ENCODE measurements around the gene MT1H.
"Not testable (repeated sequence)": the region's sequence is repeated elsewhere in the genome, so short reads cannot be mapped to it uniquely, and the experiment has no call there.

The MT1H gene

GRCh38 chr16:56665286-56666261, 4.0 kb upstream of the MT1H start:
- not testable (repeated sequence) for H3K4me3 Mint-ChIP-seq; H3K9me3 Mint-ChIP-seq; ATAC-seq (ENCODE audit: low read depth); H3K27ac Mint-ChIP-seq; H3K36me3 Mint-ChIP-seq; DNase-seq (ENCODE audit: low spot score in 2 of 2)
- H3K27me3 Mint-ChIP-seq: peaks cover 46% of the 10 kb centered on the region
- H3K4me1 Mint-ChIP-seq: peaks cover 26% of the 10 kb centered on the region

DNA sequence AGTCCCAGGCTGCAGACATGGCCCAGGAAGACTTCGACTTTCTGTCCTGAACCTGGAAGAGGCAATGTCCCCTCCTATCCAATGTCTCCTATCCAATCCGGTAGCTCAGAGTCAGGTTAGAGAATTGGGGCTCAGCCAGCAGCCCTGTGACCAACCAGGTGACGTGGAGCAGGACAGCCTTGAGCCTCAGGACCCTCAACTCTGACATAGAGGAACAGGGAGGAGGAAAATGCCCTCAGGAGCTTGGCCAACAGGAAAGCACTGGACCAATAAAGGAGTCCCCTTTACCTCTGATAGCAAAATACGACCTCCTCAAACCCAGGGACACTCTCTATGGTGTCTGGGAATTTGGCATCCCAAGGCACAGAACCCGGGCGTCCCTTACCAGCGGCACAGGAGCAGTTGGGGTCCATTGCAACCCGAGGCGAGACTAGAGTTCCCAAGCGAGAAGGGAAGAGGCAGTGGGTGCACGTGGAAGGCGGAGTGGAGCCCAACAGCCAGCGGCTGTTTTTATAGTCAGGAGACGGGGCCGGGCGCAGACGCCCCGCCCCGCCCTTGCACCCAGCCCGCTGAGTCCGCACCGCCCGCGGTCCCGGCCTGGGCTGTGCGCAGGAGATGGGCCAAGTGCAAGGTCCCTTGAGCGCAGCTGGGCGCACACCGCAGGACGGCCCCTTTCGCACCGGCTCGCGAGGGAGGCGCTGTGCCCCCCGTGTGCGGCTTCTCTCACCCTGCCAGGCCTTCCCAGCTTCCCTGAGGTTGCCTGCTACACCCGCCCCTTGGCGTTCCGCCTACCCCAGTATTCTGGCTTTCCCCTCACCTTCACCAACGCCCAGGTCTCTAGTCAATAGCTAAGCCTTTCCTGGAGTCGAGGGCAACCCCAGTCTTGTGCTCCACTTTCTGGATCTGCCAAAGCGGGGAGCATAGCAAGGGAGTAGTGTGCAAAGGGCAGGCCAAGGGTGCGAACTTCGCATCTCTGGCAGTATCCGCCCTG, 1.7 kb upstream of the MT1H start, which contains the start of gene MT1G:
MT1G (minus strand) TSS at position 485 of the 991 bp plus-strand sequence; CDS start at position 413, 72 bp downstream.
- H3K36me3 Mint-ChIP-seq: peaks cover 2% of the 10 kb centered on the region
- no peaks in the 10 kb centered on the region for H3K9me3 Mint-ChIP-seq
- H3K27ac Mint-ChIP-seq: no peak within 1 kb of the TSS
- ATAC-seq (ENCODE audit: low read depth) (no peak), DNase-seq (ENCODE audit: low spot score in 2 of 2) (no peak)
- H3K27me3 Mint-ChIP-seq: peaks cover 40% of the 10 kb centered on the region
- peaks cover 20% of the 10 kb centered on the region for H3K4me1 Mint-ChIP-seq
- no peak within 1 kb of the TSS for H3K4me3 Mint-ChIP-seq

- H3K9me3 Mint-ChIP-seq: no peaks in the 10 kb centered on the region
- no peak overlapping the region for H3K27ac Mint-ChIP-seq
- H3K36me3 Mint-ChIP-seq: no peaks in the 10 kb centered on the region
- peaks cover 37% of the 10 kb centered on the region for H3K27me3 Mint-ChIP-seq
- ATAC-seq (ENCODE audit: low read depth) (peak; percentile 6), DNase-seq (ENCODE audit: low spot score in 2 of 2) (no peak)
- H3K4me3 Mint-ChIP-seq: peak overlapping the region; percentile 8
- peaks cover 15% of the 10 kb centered on the region for H3K4me1 Mint-ChIP-seq
Observed at GRCh38 chr16:56669840-56670619, 416 bp downstream of the MT1H start.

GRCh38 chr16:56670620-56670934, 963 bp downstream of the MT1H start:
- no peak overlapping the region for H3K27ac Mint-ChIP-seq
- no peak overlapping the region for H3K4me3 Mint-ChIP-seq
- ATAC-seq (ENCODE audit: low read depth): no peak
- DNase-seq (ENCODE audit: low spot score in 2 of 2): no peak
- H3K36me3 Mint-ChIP-seq: no peaks in the 10 kb centered on the region
- H3K9me3 Mint-ChIP-seq: no peaks in the 10 kb centered on the region
- H3K27me3 Mint-ChIP-seq: peaks cover 36% of the 10 kb centered on the region
- H3K4me1 Mint-ChIP-seq: peaks cover 19% of the 10 kb centered on the region

- peaks cover 21% of the 10 kb centered on the region for H3K4me1 Mint-ChIP-seq
- peaks cover 39% of the 10 kb centered on the region for H3K27me3 Mint-ChIP-seq
Observed at GRCh38 chr16:56671691-56672090, 2.1 kb downstream of the MT1H start.

GRCh38 chr16:56672171-56672570, 2.6 kb downstream of the MT1H start:
- DNase-seq (ENCODE audit: low spot score in 2 of 2); H3K4me3 Mint-ChIP-seq; H3K36me3 Mint-ChIP-seq; H3K9me3 Mint-ChIP-seq; H3K27ac Mint-ChIP-seq; ATAC-seq (ENCODE audit: low read depth): not testable (repeated sequence)
- peaks cover 21% of the 10 kb centered on the region for H3K4me1 Mint-ChIP-seq
- peaks cover 39% of the 10 kb centered on the region for H3K27me3 Mint-ChIP-seq

More at GRCh38 chr16:56671691-56672090, 2.1 kb downstream of the MT1H start:
- H3K36me3 Mint-ChIP-seq; ATAC-seq (ENCODE audit: low read depth); H3K9me3 Mint-ChIP-seq; H3K4me3 Mint-ChIP-seq; H3K27ac Mint-ChIP-seq; DNase-seq (ENCODE audit: low spot score in 2 of 2): not testable (repeated sequence)

DNA sequence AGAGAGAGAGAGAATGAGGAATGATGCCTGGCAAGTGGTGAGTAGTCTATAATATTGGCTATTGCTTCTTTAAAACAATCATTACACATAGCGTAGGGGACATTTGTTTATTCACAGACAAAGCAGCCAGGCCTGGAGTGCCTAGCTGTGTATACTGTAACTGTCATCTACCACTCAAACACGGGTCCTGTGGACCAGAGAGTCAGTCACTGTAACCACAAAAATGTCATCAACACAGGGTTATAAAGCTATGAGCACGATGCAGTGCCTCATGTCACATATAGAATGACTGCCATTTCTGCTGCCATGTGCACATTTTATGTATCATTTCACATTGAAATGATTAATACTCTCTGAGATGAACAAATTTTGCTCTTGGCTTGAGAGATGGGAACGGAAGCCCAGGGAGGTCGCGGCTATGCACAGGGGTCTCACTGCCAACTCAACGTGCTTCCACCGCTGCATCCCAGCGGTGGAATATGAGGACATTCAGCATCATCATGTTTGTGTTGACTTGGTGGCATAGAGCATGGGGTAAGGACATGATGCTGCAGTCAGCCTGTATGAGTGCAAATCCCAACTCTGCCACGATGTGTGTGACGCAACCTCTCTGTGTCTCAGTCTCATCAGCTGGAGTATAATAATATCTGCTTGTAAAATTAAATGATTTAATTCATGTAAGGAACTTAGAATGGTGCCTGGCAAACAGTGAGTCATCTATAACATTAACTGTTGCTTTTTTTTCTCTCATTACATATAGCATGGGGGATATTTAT, 3.3 kb downstream of the MT1H start:
- no peaks in the 10 kb centered on the region for H3K36me3 Mint-ChIP-seq
- peaks cover 19% of the 10 kb centered on the region for H3K4me1 Mint-ChIP-seq
- no peak overlapping the region for H3K27ac Mint-ChIP-seq
- H3K9me3 Mint-ChIP-seq: no peaks in the 10 kb centered on the region
- H3K4me3 Mint-ChIP-seq: no peak overlapping the region
- DNase-seq (ENCODE audit: low spot score in 2 of 2) (no peak), ATAC-seq (ENCODE audit: low read depth) (no peak)
- peaks cover 39% of the 10 kb centered on the region for H3K27me3 Mint-ChIP-seq

- no peak overlapping the region for H3K27ac Mint-ChIP-seq
- H3K4me3 Mint-ChIP-seq: no peak overlapping the region
- DNase-seq (ENCODE audit: low spot score in 2 of 2) (no peak), ATAC-seq (ENCODE audit: low read depth) (peak; percentile 64)
- H3K36me3 Mint-ChIP-seq: no peaks in the 10 kb centered on the region
- H3K4me1 Mint-ChIP-seq: peaks cover 12% of the 10 kb centered on the region
- no peaks in the 10 kb centered on the region for H3K9me3 Mint-ChIP-seq
- H3K27me3 Mint-ChIP-seq: peaks cover 32% of the 10 kb centered on the region
Observed at GRCh38 chr16:56673921-56674320, 4.3 kb downstream of the MT1H start.

DNA sequence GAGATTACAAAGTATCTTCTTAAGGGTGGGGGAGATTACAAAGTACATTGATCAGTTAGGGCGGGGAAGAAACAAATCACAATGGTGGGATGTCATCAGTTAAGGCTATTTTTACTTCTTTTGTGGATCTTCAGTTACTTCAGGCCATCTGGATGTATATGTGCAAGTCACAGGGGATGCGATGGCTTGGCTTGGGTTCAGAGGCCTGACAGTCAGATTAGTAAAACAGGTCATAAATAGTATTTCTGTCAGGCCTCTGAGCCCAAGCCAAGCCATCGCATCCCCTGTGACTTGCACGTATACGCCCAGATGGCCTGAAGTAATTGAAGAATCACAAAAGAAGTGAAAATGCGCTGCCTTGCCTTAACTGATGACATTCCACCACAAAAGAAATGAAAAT, 5.0 kb downstream of the MT1H start:
- not testable (repeated sequence) for ATAC-seq (ENCODE audit: low read depth); H3K27ac Mint-ChIP-seq; H3K9me3 Mint-ChIP-seq; DNase-seq (ENCODE audit: low spot score in 2 of 2); H3K4me3 Mint-ChIP-seq; H3K4me1 Mint-ChIP-seq; H3K36me3 Mint-ChIP-seq
- peaks cover 28% of the 10 kb centered on the region for H3K27me3 Mint-ChIP-seq

DNA sequence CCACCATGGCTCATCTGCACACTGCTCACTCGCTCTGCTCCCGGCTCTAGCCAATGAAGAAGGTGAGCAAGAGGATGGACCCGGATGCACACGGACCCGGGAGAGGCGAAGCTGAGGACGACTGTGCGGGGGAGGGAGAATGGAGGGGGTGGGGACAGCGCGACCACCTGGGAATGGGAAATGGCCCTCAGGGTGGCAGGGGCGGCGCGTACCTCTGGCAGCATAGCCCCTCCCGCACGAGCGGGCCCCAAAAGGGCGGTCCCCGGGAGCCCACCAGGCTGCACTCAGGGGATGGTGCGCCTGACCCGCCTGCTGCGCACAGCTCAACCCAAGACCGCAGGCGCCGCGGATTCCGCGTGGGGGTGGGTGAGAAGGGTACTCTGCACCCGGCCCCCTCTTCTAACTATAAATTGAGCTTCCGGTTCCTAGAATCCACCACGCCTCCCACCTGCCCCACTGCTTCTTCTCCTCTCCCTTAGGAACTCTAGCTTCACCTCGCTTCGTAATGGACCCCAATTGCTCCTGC, 6.1 kb downstream of the MT1H start:
- Mint-ChIP-seq H3K36me3 (no peaks in the 10 kb centered on the region), H3K4me3 (peak overlapping the region; percentile 55), H3K9me3 (no peaks in the 10 kb centered on the region), H3K27ac (peak overlapping the region; percentile 28), H3K4me1 (peaks cover 6% of the 10 kb centered on the region), H3K27me3 (peaks cover 25% of the 10 kb centered on the region)
- no peak for DNase-seq (ENCODE audit: low spot score in 2 of 2)
- peak; percentile 57 for ATAC-seq (ENCODE audit: low read depth)

DNA sequence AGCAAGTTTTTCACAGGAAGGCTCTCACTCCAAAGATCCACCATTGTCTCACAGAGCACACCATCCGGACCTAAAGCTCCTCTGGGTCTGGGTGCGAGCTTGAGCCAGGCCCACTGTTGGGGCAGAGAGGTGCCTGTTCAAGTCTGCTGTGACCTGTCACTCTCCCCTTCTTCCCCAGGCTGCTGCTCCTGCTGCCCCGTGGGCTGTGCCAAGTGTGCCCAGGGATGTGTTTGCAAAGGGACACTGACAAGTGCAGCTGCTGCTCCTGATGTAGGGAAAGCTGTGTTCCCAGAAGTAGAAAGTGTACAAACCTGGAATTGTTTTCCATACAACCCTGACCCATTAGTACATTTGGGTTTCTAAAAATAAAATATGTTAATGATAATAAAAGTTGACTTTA, 7.9 kb downstream of the MT1H start:
- Mint-ChIP-seq H3K4me3 (no peak overlapping the region), H3K4me1 (peaks cover 15% of the 10 kb centered on the region), H3K27me3 (peaks cover 21% of the 10 kb centered on the region), H3K9me3 (no peaks in the 10 kb centered on the region), H3K27ac (no peak overlapping the region), H3K36me3 (no peaks in the 10 kb centered on the region)
- ATAC-seq (ENCODE audit: low read depth) (no peak), DNase-seq (ENCODE audit: low spot score in 2 of 2) (no peak)

DNA sequence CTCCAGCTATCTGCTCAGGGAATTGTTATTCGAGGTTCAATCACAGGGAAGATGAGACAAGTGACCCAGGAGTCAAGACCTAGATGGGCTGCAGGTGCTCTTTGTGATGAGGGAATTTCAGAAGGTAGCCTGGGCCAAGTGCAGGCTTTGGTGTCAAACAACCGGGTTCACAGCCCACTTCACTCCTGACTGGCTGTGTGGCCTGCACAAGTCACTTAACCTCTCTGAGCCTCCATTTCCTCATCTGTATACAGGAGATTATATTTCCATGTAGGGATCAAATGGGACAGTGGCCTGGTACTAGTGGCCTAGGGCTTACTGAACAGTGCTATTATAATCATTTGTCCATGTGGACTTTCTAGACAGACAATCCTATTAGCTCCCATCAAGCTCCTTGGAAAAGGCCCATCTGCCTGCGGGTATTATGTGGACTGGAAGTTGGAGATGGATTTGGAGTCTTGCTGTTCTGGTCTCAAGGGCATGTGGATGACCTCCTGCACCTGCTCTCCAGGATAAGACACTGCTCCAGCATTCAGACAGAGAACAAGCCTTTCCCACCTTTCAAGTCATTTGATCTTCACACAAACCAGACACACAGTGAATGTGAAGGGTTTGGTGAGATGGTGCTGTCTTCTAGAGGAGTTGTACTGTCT, 9.6 kb downstream of the MT1H start:
- Mint-ChIP-seq H3K4me1 (peaks cover 15% of the 10 kb centered on the region), H3K9me3 (no peaks in the 10 kb centered on the region), H3K27ac (no peak overlapping the region), H3K27me3 (peaks cover 15% of the 10 kb centered on the region), H3K4me3 (no peak overlapping the region), H3K36me3 (no peaks in the 10 kb centered on the region)
- ATAC-seq (ENCODE audit: low read depth) (no peak), DNase-seq (ENCODE audit: low spot score in 2 of 2) (no peak)

Measured in memory B cell (primary cell).